ENCODE data around the gene SUSD4.
A peak's percentile ranks its signal among the peaks of the same experiment; 100 is the strongest.

Gene SUSD4

GRCh38 chr1:223216074-223216473, 147.9 kb downstream of the SUSD4 start:
- no peak for DNase-seq

GRCh38 chr1:223215026-223215425, 148.9 kb downstream of the SUSD4 start:
- no peak for DNase-seq

GRCh38 chr1:223214261-223214807, 149.6 kb downstream of the SUSD4 start:
- peak in 1 of 58 donors; percentile 11 for DNase-seq

- DNase-seq, result peak in 7 of 58 donors; percentile 4 to 21 (median 8)
Measured at GRCh38 chr1:223212441-223212840, 151.5 kb downstream of the SUSD4 start.

GRCh38 chr1:223211323-223211985, 152.5 kb downstream of the SUSD4 start:
- DNase-seq, result no peak

GRCh38 chr1:223210788-223211120, 153.2 kb downstream of the SUSD4 start:
- DNase-seq, result no peak

GRCh38 chr1:223209992-223210787, 153.8 kb downstream of the SUSD4 start:
- no peak for DNase-seq

GRCh38 chr1:223209293-223209898, 154.6 kb downstream of the SUSD4 start:
- no peak for DNase-seq

- DNase-seq, result no peak
Measured at GRCh38 chr1:223208164-223209076, 155.6 kb downstream of the SUSD4 start.

GRCh38 chr1:223207293-223208066, 156.5 kb downstream of the SUSD4 start:
- no peak for DNase-seq

- no peak for DNase-seq
Measured at GRCh38 chr1:223204424-223204823, 159.6 kb downstream of the SUSD4 start.

GRCh38 chr1:223203694-223204093, 160.3 kb downstream of the SUSD4 start:
- no peak for DNase-seq

- no peak for DNase-seq
Measured at GRCh38 chr1:223203034-223203408, 161.0 kb downstream of the SUSD4 start.

GRCh38 chr1:223202376-223203033, 161.5 kb downstream of the SUSD4 start:
- DNase-seq, result no peak

- DNase-seq, result no peak
Measured at GRCh38 chr1:223201967-223202366, 162.0 kb downstream of the SUSD4 start.

- DNase-seq, result no peak
Measured at GRCh38 chr1:223200903-223201302, 163.1 kb downstream of the SUSD4 start.

GRCh38 chr1:223199094-223199647, 164.8 kb downstream of the SUSD4 start:
- DNase-seq, result no peak

GRCh38 chr1:223198628-223198965, 165.4 kb downstream of the SUSD4 start:
- no peak for DNase-seq

- no peak for DNase-seq
Measured at GRCh38 chr1:223197923-223198627, 165.9 kb downstream of the SUSD4 start.
